HG03159 (cell line): Measurements from ENCODE around the gene NAE1.
"Not testable (repeated sequence)": the region's sequence is repeated elsewhere in the genome, so short reads cannot be mapped to it uniquely, and the experiment has no call there.

ENCODE experiments used
- ATAC-seq: cut with Tn5 transposase; IDR thresholded peaks from one replicate; pipeline ENCODE4 v1.9.1; 2021; ENCODE audit warnings: mild to moderate bottlenecking, moderate library complexity; ENCODE audit not compliant: unreplicated experiment

NAE1 gene

GRCh38 chr16:66809765-66810164 is 21.0 kb downstream of the NAE1 start:
- no peak for ATAC-seq

- no peak for ATAC-seq
Measured at GRCh38 chr16:66802159-66802558, 28.6 kb downstream of the NAE1 start.

GRCh38 chr16:66801320-66802105 is 29.3 kb downstream of the NAE1 start, which contains the start of gene TERB1:
TERB1 (minus strand) TSS chr16:66801584; CDS start chr16:66796798, 4,786 bp downstream.
- ATAC-seq: no peak

- ATAC-seq: no peak
Measured at GRCh38 chr16:66800856-66801255, 29.9 kb downstream of the NAE1 start.

GRCh38 chr16:66798161-66798560 is 32.6 kb downstream of the NAE1 start:
- no peak for ATAC-seq

GRCh38 chr16:66793984-66794383 is 36.8 kb downstream of the NAE1 start:
- ATAC-seq: not testable (repeated sequence)

GRCh38 chr16:66790130-66790733 is 40.5 kb downstream of the NAE1 start:
- no peak for ATAC-seq

- ATAC-seq: no peak
Measured at GRCh38 chr16:66787427-66787826, 43.3 kb downstream of the NAE1 start.

GRCh38 chr16:66786551-66786950 is 44.2 kb downstream of the NAE1 start:
- no peak for ATAC-seq

- ATAC-seq: no peak
Measured at GRCh38 chr16:66776457-66776856, 54.3 kb downstream of the NAE1 start.

- ATAC-seq: no peak
Measured at GRCh38 chr16:66774981-66775380, 55.8 kb downstream of the NAE1 start.

GRCh38 chr16:66758086-66758485 is 72.7 kb downstream of the NAE1 start:
- ATAC-seq: no peak

- no peak for ATAC-seq
Measured at GRCh38 chr16:66754819-66755218, 76.0 kb downstream of the NAE1 start.

- ATAC-seq: no peak
Measured at GRCh38 chr16:66754211-66754610, 76.6 kb downstream of the NAE1 start.

GRCh38 chr16:66752958-66753357 is 77.8 kb downstream of the NAE1 start:
- no peak for ATAC-seq
